Activated CD4-positive, alpha-beta T cell treated with anti-CD3 and anti-CD28 coated beads for 24 hours (primary cell): Measurements from ENCODE around the gene IFT22.
"Not testable (repeated sequence)": the region's sequence is repeated elsewhere in the genome, so short reads cannot be mapped to it uniquely, and the experiment has no call there.

Experiments
- DNase-seq, 2 donors: peaks; one replicate each; pipeline ENCODE4 v3.0.0-alpha.2; 2020; ENCODE audit warnings: low read depth in 2 of 2

The IFT22 gene

GRCh38 chr7:101315336-101315735 lies 6.3 kb downstream of the IFT22 start:
- DNase-seq = peak; percentile 36 to 42

GRCh38 chr7:101308245-101309085 lies 13.1 kb downstream of the IFT22 start:
- DNase-seq = peak; percentile 18 to 45

- DNase-seq = no peak
These were observed 15.3 kb downstream of the IFT22 start for GRCh38 chr7:101306307-101306706.

- DNase-seq = no peak
These were observed 18.4 kb downstream of the IFT22 start for GRCh38 chr7:101303102-101303701.

- no peak for DNase-seq
These were observed 18.9 kb downstream of the IFT22 start for GRCh38 chr7:101302641-101303101.

GRCh38 chr7:101300465-101301376 lies 20.9 kb downstream of the IFT22 start:
- no peak for DNase-seq

- DNase-seq = no peak
These were observed 21.8 kb downstream of the IFT22 start for GRCh38 chr7:101299511-101300464.

- no peak for DNase-seq
These were observed 26.8 kb downstream of the IFT22 start for GRCh38 chr7:101294832-101295121.

- DNase-seq = no peak
These were observed 27.4 kb downstream of the IFT22 start for GRCh38 chr7:101294039-101294831.

- DNase-seq = not testable (repeated sequence)
These were observed 28.3 kb downstream of the IFT22 start for GRCh38 chr7:101293069-101294021.

- DNase-seq = not testable (repeated sequence)
These were observed 29.0 kb downstream of the IFT22 start for GRCh38 chr7:101292566-101292965.

GRCh38 chr7:101290186-101291037 lies 31.2 kb downstream of the IFT22 start:
- peak; percentile 49 to 58 for DNase-seq

GRCh38 chr7:101289687-101290086 lies 31.9 kb downstream of the IFT22 start:
- DNase-seq = not testable (repeated sequence)

- DNase-seq = no peak
These were observed 33.2 kb downstream of the IFT22 start for GRCh38 chr7:101288439-101288838.

GRCh38 chr7:101287032-101287431 lies 34.6 kb downstream of the IFT22 start:
- DNase-seq = no peak

- DNase-seq = not testable (repeated sequence)
These were observed 35.7 kb downstream of the IFT22 start for GRCh38 chr7:101285880-101286279.

- DNase-seq = no peak
These were observed 36.4 kb downstream of the IFT22 start for GRCh38 chr7:101285171-101285570.

GRCh38 chr7:101280912-101281311 lies 40.7 kb downstream of the IFT22 start:
- DNase-seq = not testable (repeated sequence)
